HG03460 (cell line): ENCODE results near the gene HORMAD2.

ENCODE experiments used
- ATAC-seq: cut with Tn5 transposase; IDR thresholded peaks from one replicate; pipeline ENCODE4 v1.9.1; 2021; ENCODE audit not compliant: unreplicated experiment

HORMAD2 gene

DNA sequence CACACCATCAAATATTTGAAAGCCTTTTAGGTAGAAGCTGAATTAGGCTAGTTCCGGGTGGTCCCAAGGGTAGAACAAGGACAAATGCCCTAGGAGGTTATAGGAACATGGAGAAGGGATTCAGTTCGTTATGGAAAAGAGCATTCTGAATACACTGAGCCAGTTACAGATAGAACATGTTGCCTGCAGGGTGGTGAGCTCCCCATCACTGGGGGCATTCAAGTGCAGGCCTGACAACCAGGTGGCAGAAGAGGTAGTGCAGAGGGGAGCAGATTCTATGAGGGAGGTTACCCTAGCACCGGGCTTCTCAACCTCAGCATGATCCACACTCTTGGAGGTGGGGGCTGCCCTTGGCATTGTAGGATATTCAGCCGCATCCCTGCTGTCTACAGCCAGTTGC, 142.1 kb downstream of the HORMAD2 start:
- ATAC-seq = no peak

DNA sequence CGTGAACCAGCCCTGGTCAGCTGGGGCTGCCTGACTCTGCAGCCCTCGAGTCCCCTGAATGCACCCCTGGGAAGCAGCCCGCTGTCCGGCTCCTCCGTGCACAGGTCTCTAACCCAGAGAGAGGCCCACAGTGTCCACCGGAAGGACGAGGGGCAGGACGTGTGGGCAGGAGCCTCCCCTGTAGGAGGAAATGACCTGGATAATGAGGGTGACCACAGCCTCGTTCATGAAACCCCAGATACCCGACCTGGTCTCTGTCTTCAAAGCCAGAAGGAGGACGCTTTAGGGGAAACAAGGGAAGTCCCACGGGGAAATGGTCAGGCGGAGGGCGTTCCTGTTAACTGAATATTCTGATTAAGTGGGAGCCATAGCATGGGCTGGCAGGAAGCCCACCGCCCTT, 143.0 kb downstream of the HORMAD2 start:
- ATAC-seq = no peak

DNA sequence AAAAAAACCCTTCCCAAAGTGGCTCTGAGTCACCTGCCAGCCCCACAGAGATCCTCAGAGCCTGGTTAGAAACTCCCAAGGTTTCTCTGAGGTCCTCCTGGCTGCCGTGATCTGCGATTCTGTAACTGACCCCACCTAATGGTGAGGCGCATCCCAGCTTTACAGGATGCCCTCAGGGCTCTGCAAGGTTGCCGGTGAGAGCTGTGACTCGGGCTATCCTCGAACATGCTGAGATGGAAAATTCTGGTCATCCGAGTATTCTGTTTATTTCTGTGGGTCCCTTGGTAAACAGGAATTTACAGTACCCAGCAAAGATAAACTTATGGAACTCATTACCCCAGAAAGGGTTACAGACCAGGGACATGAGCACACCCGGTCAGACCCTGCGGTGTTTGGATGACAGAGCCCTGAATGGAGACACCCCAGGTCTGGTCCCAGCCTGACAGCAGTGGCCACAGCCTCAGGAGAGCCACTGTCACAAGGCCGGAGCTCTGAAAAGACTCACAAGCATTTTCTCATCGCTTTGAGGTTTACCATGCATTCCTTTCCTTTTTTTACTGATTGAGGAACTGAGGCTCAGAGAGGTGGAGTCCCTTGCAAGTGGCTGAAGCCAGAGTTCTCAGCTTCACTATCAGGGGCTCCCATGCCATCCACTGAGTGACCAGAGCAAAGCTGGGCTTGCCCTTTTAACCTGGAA, 144.0 kb downstream of the HORMAD2 start:
- no peak for ATAC-seq

DNA sequence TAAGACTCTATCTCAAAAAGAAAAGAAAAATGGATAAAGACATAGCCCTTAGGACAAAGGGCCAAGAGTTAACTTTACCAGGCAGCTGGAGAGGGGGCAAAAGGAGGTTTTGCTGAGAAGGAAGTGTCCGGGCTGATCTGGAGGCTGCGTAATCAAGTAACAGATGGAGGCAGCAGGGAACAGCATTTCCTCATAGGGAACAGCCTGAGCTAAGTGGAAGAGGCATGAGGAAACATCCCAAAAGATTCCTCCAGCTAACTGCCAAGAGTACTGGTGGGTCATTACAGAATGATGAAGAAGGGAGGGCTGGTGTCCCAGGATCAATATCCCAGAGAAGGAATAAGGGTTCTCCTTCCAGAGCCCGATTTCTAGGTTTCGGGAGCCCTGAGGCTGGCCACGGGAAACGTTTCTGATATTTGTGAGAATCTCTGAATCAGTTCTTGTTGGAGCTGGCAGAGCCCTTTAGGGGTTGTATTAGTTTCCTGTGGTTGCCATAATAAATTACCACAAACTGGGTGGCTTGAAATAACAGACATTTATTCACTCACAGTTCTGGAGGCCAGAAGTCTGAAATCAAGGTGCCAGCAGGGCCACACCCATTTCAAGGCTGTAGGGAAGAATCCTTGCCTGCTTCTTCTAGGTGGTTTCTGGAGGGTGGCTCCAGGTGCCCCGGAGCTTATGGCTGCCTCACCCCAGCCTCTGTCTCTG, 145.1 kb downstream of the HORMAD2 start:
- no peak for ATAC-seq

DNA sequence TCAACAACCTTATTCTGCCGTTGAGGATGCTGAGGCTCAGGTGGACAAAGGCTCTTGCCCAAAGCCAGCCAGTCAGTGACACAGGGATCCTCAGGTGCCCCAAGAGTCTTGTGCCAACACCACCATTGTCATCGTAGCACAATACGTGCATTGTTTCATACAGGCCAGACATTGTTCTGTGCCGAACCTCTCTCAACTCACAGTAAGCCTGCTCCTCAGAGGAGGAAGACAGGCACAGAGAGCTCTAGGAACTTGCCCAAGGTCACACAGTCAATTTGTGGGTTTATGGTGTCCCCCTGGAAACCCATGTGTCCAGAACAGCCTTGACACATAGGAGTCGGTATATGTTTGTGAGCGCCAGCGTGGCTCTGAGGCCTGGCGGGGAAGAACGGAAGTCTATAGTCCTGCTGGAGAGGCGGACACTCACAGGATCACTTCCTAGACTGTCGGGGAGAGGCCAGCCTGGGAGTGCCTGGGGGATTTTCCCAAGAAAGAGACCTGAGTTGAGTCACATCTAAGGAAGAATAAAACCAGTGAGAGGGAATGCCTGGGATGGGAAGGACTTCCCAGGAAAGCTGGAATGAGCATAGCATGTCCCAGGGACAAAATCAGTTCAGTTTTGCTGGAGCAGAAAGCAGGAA, 146.0 kb downstream of the HORMAD2 start:
- ATAC-seq = no peak
